ENCODE data around the gene TBX2.

TBX2 gene

GRCh38 chr17:61431594-61432311, 32.1 kb downstream of the TBX2 start:
- H3K36me3 ChIP-seq (ENCODE audit: control insufficient read depth, low read length): no peaks in the 10 kb centered on the region
- H3K79me2 ChIP-seq (ENCODE audit: control insufficient read depth, low read length): no peaks in the 10 kb centered on the region
- no peaks in the 10 kb centered on the region for H3K9me3 ChIP-seq (ENCODE audit: control insufficient read depth, insufficient read depth, low read length)
- H3K4me1 ChIP-seq (ENCODE audit: control insufficient read depth, low read length): no peaks in the 10 kb centered on the region
- H3K9me2 ChIP-seq (replicated peaks; ENCODE audit: control insufficient read depth, low read length): no peaks in the 10 kb centered on the region
- H3K27ac ChIP-seq (ENCODE audit: low read depth, low read length): no peak overlapping the region
- peaks cover 9% of the 10 kb centered on the region for H3K27me3 ChIP-seq (ENCODE audit: control insufficient read depth, low read length)
- no peak for TF ChIP-seq EZH2phosphoT487 (IDR thresholded peaks at IDR 0.05; ENCODE audit: borderline replicate concordance, low read length)
- TF ChIP-seq CTCF (IDR thresholded peaks at IDR 0.05; ENCODE audit: low read depth, low read length, poor library complexity, severe bottlenecking): no peak
- H4K20me1 ChIP-seq (ENCODE audit: control insufficient read depth, insufficient read depth, low read depth, low read length): no peaks in the 10 kb centered on the region
- H3K4me3 ChIP-seq (ENCODE audit: low read length): no peak overlapping the region
- H3F3A ChIP-seq (ENCODE audit: control insufficient read depth, insufficient read depth): no peaks in the 10 kb centered on the region
- H3K4me2 ChIP-seq (ENCODE audit: low read length): no peak overlapping the region

- Histone ChIP-seq H3K36me3 (ENCODE audit: control insufficient read depth, low read length) (no peaks in the 10 kb centered on the region), H3K79me2 (ENCODE audit: control insufficient read depth, low read length) (no peaks in the 10 kb centered on the region), H4K20me1 (ENCODE audit: control insufficient read depth, insufficient read depth, low read depth, low read length) (no peaks in the 10 kb centered on the region), H3K9me2 (replicated peaks; ENCODE audit: control insufficient read depth, low read length) (no peaks in the 10 kb centered on the region), H3K9me3 (ENCODE audit: control insufficient read depth, insufficient read depth, low read length) (no peaks in the 10 kb centered on the region; the same call in 1 of the 2 replicates), H3K27me3 (ENCODE audit: control insufficient read depth, low read length) (peaks cover 10% of the 10 kb centered on the region), H3F3A (ENCODE audit: control insufficient read depth, insufficient read depth) (no peaks in the 10 kb centered on the region), H3K27ac (ENCODE audit: low read depth, low read length) (no peak overlapping the region), H3K4me3 (ENCODE audit: low read length) (no peak overlapping the region), H3K4me1 (ENCODE audit: control insufficient read depth, low read length) (no peaks in the 10 kb centered on the region), H3K4me2 (ENCODE audit: low read length) (no peak overlapping the region)
- TF ChIP-seq EZH2phosphoT487 (IDR thresholded peaks at IDR 0.05; ENCODE audit: borderline replicate concordance, low read length) (no peak), CTCF (IDR thresholded peaks at IDR 0.05; ENCODE audit: low read depth, low read length, poor library complexity, severe bottlenecking) (no peak)
These were observed 36.6 kb downstream of the TBX2 start for GRCh38 chr17:61436273-61436672.

GRCh38 chr17:61436995-61437704, 37.5 kb downstream of the TBX2 start:
- Histone ChIP-seq H3K27ac (ENCODE audit: low read depth, low read length) (no peak overlapping the region), H3K9me2 (replicated peaks; ENCODE audit: control insufficient read depth, low read length) (no peaks in the 10 kb centered on the region), H3K9me3 (ENCODE audit: control insufficient read depth, insufficient read depth, low read length) (no peaks in the 10 kb centered on the region; the same call in 1 of the 2 replicates), H3K36me3 (ENCODE audit: control insufficient read depth, low read length) (no peaks in the 10 kb centered on the region), H3K4me1 (ENCODE audit: control insufficient read depth, low read length) (no peaks in the 10 kb centered on the region), H4K20me1 (ENCODE audit: control insufficient read depth, insufficient read depth, low read depth, low read length) (no peaks in the 10 kb centered on the region), H3K4me3 (ENCODE audit: low read length) (no peak overlapping the region), H3K4me2 (ENCODE audit: low read length) (no peak overlapping the region), H3K27me3 (ENCODE audit: control insufficient read depth, low read length) (peaks cover 11% of the 10 kb centered on the region), H3F3A (ENCODE audit: control insufficient read depth, insufficient read depth) (no peaks in the 10 kb centered on the region), H3K79me2 (ENCODE audit: control insufficient read depth, low read length) (no peaks in the 10 kb centered on the region)
- TF ChIP-seq CTCF (IDR thresholded peaks at IDR 0.05; ENCODE audit: low read depth, low read length, poor library complexity, severe bottlenecking) (no peak), EZH2phosphoT487 (IDR thresholded peaks at IDR 0.05; ENCODE audit: borderline replicate concordance, low read length) (no peak)
